Choroid plexus epithelial cell (primary cell): Measurements from ENCODE around the gene STEAP3.

Source experiments
- DNase-seq: peaks from one replicate; pipeline ENCODE4 v3.0.0-alpha.2; 2010; ENCODE audit warnings: low read depth
- H3K4me3 ChIP-seq: 2 replicates; pipeline ENCODE4 v1.5.1; 2011; ENCODE audit warnings: low read depth, mild to moderate bottlenecking, control low read depth, low read length, moderate library complexity
- TF ChIP-seq, protein P1 (sequence below): conservative IDR thresholded peaks from 2 replicates; pipeline ENCODE4 v1.5.1; 2011; ENCODE audit warnings: low read depth, mild to moderate bottlenecking, control low read depth, inconsistent platforms, low read length, moderate library complexity

STEAP3 gene

DNA sequence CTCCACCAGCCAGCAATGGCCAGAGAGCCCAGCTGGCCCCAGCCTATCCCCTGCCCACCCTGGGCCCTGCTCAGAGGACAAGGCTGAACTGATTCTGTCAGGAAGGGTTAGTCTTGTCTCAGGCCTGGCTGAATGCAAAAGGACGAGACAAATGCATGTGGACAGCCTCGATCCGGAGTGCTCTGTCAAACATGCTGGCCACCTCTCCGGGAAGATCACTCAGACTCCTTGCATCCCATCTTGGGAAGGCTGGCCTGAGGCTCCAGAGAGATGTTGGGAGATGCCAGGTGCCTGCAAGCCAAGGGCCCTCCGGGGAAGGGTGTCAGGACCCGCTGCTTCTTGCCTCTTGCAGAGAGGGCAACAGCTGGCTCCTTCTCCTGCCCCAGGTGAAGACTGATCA lies 44.9 kb upstream of the STEAP3 start:
- no peak for DNase-seq
- H3K4me3 ChIP-seq = no peak overlapping the region
- TF ChIP-seq, protein P1, sequence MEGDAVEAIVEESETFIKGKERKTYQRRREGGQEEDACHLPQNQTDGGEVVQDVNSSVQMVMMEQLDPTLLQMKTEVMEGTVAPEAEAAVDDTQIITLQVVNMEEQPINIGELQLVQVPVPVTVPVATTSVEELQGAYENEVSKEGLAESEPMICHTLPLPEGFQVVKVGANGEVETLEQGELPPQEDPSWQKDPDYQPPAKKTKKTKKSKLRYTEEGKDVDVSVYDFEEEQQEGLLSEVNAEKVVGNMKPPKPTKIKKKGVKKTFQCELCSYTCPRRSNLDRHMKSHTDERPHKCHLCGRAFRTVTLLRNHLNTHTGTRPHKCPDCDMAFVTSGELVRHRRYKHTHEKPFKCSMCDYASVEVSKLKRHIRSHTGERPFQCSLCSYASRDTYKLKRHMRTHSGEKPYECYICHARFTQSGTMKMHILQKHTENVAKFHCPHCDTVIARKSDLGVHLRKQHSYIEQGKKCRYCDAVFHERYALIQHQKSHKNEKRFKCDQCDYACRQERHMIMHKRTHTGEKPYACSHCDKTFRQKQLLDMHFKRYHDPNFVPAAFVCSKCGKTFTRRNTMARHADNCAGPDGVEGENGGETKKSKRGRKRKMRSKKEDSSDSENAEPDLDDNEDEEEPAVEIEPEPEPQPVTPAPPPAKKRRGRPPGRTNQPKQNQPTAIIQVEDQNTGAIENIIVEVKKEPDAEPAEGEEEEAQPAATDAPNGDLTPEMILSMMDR = no peak

DNA sequence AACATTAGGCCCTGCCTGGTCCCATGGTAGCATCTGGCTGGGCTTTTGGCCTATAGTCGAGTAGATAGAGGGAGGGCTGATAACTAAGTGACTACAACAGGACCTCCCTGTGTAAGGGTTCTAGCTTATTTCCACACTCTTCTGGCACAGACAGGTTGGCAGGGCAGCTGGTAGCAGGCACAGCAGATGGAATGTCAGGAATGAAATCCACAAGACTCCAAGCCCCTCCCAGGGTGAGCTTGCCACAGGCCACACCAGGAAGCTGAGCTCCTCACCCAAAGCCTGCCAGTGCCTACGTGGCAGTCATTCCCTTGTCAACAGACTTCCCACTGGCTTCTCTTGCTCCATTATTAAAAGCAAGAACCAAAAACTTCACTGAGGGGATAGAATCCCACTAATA lies 44.4 kb upstream of the STEAP3 start:
- TF ChIP-seq, protein P1 = no peak
- no peak overlapping the region for H3K4me3 ChIP-seq
- no peak for DNase-seq

DNA sequence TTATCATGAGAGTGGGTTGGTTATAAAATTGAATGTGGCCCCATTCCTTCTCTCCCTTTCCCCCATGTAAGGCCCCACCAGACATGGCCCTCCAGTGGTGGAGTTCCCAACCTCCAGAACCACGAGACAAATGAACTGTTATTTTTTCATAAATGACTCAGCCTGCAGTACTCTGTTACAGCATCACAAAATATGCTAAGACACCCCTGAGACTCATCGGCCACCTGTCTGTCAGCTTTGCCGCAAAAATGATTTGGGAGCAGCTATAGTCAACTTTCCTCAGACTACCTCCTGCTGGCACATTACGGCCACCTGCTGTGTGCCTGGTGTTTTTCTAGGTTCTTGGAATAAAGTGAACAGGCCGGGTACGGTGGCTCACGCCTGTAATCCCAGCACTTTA lies 43.6 kb upstream of the STEAP3 start:
- no peak overlapping the region for H3K4me3 ChIP-seq
- DNase-seq = peak; percentile 15
- TF ChIP-seq, protein P1 = no peak

DNA sequence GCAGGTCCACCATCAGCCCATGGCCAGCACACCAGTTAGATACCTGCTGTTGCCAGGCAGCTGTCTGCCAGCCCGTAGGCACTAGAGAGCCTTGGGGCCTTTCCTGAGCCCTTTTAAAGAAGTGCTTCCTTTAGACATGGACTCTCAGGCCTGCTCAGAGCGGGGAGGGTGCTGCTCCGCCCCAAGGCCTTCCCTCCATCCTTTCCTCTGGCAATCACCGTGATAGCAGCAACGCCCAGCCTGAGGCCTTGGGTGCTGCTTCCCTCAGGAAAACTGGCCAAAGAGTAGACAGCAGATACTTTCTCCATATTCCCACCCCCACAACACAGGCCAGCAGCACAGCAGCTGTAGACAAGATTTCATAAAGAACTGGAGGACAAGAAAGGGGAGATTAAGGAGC lies 42.7 kb upstream of the STEAP3 start:
- H3K4me3 ChIP-seq = no peak overlapping the region
- no peak for DNase-seq
- TF ChIP-seq, protein P1 = no peak

DNA sequence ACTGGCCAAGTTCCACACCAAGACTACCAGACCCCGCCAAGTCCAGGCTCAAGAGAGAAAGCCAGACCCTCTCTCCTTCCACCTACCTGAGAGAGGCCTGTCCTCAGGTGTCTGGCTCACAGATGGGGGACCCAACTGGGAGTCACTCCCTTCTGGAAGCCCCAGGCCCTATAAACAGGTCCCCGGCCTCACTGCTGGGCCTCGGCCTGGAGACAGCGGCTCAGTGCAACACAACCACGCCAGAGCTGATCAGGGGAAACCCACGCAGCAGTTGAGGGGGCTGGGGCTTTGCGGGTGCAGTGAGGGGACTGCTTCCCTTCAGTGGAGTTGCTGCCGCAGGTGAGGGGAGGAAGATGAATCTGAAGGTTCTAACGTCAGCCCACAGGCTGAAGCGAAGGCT lies 42.2 kb upstream of the STEAP3 start:
- no peak overlapping the region for H3K4me3 ChIP-seq
- TF ChIP-seq, protein P1 = no peak
- no peak for DNase-seq

DNA sequence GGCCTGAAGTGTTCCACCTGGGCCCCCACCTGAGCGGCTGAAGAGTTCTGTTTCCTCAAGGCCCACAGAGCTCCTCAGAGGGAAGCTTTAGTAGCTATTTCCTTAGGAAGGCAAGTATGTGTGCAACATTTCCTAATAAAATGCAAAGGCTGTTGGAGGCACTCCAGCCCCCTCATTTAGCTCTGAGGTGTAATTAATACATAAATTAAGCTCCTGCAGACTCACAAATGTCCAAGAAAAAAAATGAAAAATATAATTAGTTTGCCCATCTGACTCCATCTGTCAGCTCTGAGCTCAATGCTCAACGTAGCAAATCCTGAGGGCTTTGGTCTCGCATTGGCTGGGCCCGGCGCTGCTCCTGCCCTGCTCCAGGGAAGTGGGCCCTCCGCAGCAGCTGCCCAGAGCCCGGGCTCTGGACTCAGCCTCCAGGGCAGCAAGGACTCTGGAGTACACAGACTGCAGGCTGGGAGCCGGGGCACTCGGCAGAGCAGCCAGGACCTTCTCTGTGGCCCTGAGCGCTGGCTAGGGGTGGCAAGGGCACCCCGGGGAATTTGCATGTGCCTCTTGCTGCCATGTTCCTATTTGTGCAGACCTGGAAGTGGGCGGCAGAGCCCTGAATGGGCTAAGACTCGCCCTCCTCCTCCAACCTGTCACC lies 41.7 kb upstream of the STEAP3 start:
- TF ChIP-seq, protein P1 = no peak
- no peak for DNase-seq
- no peak overlapping the region for H3K4me3 ChIP-seq

DNA sequence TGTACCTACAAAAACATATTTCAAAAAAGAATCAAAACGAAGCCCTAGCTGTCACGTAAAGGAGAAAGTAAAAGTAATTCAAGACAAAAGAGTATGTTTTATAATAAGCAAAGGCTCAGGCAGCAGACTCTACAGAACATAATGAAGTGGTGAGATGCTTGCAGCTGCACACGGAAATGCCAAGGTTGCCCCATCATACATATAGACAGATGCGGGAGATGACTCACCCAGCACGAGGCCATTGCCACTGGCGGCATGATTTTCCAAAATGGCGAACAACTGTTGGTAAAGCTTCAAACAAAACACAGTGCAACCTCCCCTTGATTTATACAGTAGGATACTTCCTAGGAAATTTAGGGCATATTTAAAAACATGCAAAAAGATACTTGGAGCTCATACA lies 39.1 kb upstream of the STEAP3 start:
- TF ChIP-seq, protein P1 = no peak
- H3K4me3 ChIP-seq = no peak overlapping the region
- DNase-seq = no peak
